Pulmonary artery endothelial cell (primary cell): ENCODE measurements around the gene TRAK1. TPM values are rescaled to one million over a fixed set of nuclear protein-coding genes. Genes with fewer than 3 reads are reported as not detected.
"Not testable (repeated sequence)": the region's sequence is repeated elsewhere in the genome, so short reads cannot be mapped to it uniquely, and the experiment has no call there.

Source experiments
- DNase-seq: peaks from one replicate; pipeline ENCODE4 v3.0.0-alpha.2; 2011; ENCODE audit warnings: low read depth, low spot score
- total RNA-seq: library from RNA; depleted of rRNA; stranded (reverse); fragments of >200 nt; gene quantifications from 2 replicates; pipeline ENCODE4 v1.2.3, GENCODE V29; 2014

Gene TRAK1, protein sequence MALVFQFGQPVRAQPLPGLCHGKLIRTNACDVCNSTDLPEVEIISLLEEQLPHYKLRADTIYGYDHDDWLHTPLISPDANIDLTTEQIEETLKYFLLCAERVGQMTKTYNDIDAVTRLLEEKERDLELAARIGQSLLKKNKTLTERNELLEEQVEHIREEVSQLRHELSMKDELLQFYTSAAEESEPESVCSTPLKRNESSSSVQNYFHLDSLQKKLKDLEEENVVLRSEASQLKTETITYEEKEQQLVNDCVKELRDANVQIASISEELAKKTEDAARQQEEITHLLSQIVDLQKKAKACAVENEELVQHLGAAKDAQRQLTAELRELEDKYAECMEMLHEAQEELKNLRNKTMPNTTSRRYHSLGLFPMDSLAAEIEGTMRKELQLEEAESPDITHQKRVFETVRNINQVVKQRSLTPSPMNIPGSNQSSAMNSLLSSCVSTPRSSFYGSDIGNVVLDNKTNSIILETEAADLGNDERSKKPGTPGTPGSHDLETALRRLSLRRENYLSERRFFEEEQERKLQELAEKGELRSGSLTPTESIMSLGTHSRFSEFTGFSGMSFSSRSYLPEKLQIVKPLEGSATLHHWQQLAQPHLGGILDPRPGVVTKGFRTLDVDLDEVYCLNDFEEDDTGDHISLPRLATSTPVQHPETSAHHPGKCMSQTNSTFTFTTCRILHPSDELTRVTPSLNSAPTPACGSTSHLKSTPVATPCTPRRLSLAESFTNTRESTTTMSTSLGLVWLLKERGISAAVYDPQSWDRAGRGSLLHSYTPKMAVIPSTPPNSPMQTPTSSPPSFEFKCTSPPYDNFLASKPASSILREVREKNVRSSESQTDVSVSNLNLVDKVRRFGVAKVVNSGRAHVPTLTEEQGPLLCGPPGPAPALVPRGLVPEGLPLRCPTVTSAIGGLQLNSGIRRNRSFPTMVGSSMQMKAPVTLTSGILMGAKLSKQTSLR
- 41.5 and 47.0 TPM in 2 replicates for total RNA-seq

DNA sequence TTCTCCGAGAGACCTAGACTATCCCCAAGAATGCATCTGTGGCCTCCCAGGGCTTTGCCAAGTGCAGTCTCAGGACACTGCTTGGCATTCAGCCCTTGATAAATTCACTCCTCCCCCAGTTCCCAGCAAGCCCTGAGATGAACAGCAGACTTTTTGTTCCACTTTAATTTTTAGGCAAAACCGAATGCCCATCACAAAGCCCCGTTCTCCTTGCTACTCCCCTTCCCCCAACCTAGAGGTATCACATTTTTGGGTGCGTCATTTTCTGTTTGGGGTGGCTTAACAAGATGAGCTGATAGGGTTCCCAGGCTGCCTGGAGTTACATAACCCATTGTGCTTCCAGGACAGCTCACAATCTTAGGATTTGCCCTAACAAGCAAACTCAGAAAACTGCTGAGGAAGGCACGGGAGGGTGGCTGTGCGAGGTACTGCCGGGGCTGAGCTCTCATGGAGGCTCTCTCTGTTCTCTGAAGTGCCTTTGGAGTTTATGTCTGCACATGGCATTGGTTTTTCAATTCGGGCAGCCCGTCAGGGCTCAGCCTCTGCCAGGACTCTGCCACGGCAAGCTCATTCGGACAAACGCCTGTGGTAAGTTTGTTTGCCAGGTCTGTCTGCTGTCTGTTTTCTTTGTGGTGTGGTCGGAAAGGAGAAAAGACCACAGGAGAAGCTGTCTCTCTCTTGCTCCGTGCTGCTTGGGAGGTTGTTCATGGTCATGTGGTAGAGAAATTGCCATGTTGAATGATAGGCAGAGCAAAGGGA, at the start of gene TRAK1:
TRAK1 (plus strand) TSS at position 385 of the 759 bp plus-strand sequence; CDS start at position 498, 113 bp downstream.
- no peak for DNase-seq

DNA sequence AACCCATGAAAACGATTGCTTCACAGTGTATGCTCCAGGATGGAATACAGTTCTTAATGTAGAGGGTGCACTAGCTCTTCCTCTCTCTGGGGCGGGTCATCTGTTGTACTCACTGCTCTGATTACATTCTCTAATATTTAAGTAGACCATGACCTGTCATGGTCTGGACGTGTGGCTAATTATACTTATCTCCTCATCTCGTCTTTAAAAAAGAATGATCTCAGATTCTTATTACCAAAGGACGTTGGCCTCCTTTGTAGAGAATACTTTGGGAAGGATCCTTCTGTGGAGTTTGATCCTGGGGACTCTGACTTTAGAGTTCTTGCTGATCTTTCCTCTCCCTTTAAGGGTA, 48.4 kb upstream of the TRAK1 start:
- no peak for DNase-seq

DNA sequence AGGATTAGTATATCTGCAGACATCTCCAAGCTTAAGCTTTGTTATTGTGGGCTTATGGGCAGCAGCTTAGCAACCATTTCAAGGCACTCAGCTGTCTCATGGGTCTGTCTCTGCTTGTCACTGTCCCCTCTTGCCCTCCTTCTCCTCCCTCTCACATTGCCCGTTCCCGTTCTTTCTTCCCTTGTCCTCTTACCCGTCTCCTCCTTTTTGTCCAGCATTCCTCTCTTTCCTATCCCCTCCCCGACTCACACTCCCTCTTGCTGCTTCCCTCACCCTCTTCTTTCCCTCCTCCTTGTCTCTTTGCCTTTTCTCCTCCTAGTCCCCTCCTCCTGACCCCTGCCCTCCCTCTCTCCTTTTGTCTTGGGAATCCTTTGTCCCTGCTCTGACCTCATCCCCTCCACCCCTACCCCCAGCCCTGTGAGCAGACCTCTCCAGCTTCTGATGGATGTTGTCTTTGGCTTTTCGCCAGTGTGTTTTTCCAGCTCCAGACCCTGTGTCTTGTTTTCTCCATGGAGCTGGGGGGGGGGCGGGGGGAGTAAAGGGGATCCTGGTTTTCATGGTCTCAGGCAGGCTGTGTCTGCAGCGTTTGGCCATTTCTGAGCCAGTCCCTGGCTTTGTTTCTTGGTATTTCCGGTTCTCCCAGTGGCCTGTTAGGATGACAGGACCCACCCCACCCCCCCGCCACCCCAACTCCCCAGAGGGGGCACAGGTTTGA, 47.9 kb upstream of the TRAK1 start:
- peak; percentile 98 for DNase-seq

DNA sequence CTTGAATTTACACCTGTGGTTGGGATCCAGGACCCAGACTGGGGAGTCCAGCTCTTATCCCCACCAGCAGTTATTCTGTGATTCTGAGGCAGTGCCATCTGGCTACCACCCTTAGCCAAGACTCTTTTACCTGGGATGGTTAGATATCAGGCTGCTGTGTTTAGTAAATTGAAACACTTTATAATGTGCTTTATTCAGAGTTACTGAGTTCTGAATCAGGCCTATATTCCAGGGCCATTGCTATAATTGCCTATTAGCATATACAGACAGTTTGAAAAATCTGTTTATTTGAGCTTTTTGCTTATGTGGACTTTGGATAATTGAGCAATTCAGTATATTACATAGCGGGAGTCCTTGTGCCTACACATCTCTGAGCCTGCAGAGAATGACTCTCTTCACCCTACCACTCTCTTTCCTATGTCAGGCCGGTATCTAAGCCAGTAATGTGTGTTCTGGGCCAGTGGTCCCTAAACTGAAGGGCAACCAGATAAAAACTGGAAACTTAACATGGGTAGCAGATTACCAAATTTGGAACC, 45.4 kb upstream of the TRAK1 start:
- no peak for DNase-seq

DNA sequence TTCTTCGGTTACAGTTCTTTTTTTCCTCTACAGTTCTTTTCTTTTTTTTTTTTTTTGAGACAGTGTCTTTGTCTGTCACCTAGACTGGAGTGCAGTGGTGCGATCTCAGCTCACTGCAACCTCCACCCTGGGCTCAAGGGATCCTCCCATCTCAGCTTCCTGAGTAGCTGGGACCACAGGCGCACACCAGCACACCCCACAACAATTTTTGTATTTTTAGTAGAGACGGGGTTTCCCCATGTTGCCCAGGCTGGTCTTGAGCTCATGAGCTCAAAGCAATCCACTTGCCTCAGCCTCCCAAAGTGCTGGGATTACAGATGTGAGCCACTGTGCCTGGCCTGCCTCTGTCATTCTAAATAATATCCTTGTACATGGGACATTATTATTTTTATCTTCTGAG, 42.6 kb upstream of the TRAK1 start:
- DNase-seq, result not testable (repeated sequence)

DNA sequence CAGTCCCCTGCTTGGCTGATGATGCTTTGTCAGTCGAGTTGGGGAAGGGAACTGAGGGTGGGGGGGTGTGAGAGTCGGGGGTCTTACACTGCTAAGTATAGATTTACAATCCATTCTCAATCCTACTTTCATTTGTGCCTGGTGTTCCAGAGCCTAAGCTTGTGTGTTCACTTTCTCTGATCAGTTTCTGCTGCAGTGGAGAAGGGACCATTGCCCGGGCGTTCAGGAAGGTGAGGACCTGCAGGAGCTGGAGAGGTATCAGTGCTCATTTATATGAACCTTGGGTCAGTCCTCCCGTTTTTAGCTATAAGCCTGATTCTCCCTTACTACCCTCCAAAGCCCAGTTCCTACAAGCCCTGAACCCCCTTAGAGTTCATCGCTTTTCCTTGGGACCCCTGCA, 41.0 kb upstream of the TRAK1 start:
- DNase-seq, result no peak

DNA sequence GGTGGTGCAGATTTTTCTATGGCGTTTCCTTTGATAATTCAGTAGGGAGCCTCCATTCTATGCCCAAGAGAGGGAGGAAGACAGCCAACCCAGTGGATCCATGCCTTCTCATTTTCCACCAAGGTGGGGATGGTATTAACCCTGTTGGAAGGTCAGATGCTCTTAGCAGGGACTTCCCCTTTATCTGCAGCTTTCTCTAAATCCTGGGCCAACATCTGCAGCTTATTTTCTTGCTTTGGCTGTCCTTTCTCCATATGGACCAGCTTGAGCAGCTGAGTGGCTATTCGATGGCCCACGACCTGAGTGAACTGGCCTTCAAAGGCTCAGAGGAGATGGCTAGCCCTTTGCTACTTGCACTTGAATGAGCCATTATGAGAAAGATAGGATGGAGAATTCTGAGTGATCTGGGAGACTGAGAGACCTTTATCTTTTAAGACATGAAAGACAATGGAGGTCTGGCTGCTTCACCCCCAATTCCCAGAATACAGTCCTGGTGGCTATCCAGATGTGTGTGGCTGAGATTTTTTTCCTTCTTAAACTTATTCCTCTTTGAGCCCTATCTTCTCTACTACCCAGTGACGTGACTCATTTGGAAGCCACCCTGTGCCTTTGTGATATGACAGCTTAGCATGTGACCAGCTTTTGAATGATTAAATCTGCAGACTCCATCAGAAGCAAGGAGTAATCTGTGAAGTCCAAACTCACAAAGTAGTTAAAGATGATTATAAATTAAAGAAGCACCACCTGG, 39.6 kb upstream of the TRAK1 start:
- no peak for DNase-seq

DNA sequence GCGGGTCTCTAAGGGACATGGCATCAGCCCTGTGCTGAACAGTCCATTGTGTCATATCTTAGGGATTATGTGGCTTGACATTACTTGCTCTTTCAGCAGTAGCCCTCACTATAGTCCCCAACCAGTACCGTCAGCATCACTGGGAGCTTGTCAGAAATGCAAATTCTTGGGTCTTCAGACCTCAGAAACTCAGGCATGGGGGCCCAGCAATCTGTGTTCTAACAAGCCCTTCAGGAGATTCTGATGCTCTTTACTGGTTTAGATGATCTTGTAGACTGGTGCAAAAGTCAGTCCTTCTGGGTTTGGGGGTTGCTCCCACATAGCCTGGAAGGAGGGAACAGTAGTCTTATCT, 39.0 kb upstream of the TRAK1 start:
- DNase-seq, result no peak

DNA sequence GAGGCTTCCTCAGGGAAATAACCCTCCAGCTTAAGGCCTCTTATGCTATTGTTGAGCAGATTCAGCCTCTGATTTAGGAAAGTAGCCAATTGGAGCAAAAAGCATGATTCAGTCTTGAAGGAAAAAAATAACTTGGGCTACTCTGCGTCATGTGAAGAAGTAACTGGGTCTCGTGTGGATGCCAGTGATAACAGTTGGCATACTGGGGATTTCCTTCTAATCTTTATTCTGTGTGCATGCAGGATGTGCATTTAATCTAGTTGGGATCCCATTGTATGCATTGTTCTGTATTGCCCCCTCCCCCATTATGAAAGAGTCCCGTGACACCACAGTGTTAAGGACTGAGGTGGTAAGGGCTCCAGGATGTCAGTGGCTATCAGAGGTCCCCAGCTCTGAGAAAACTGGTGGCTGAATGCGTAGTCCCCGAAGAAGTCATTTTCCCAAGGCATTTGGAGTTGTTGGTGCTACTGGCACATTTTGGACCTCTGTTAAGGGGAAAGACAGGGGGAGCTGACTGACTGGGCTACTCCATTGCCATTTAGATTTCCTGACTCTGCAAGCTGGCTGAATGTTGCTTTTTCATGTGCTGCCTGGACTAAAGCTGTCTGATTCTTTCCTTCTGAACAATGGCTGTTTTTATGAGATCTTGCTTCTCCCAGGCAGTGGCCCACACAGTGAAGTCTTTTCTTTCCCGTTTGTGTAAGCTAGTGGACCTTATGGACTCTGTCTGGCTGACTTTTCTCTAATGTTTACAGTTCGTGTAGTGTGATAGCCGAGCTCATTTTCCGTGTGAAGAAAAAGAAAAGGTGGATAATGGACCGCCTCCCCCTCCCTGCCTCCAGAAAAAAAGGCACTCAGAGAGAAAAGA, 38.4 kb upstream of the TRAK1 start:
- DNase-seq, result peak; percentile 90

DNA sequence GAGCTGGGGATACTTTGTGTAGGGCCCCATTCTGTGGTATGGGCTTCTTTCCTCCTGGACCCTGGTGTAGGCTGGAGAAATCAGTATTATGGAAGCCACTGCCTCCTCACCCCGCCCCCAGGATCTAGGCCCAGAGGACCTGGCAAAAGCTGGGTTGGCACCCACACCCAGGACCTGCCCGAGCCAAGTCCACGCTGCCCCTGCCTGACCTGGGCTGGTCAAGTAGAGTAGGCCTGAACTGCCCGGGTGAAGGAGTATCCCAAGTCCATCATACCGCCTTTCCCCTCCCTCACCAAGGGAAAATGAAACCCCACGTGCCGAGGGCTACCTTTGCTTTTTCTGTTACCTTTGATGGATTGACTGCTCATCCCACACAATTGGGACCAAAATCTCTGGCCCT, 37.7 kb upstream of the TRAK1 start:
- no peak for DNase-seq

DNA sequence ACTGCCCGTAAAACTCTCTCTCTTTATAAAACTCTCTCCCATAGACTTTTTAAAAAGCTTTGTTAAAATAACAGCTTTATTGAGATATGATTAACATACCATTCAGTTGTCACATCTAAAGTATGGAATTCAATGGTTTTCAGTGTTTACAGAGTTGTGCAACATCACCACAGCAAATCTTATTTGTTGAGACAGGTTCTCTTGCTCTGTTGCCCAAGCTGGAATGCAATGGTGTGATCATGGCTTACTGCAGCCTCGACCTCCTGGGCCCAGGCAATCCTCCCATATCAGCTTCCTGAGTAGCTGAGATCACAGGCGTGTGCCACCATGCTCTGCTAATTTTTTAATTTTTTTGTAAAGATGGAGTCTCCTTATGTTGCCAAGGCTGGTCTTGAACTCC, 35.9 kb upstream of the TRAK1 start:
- no peak for DNase-seq

DNA sequence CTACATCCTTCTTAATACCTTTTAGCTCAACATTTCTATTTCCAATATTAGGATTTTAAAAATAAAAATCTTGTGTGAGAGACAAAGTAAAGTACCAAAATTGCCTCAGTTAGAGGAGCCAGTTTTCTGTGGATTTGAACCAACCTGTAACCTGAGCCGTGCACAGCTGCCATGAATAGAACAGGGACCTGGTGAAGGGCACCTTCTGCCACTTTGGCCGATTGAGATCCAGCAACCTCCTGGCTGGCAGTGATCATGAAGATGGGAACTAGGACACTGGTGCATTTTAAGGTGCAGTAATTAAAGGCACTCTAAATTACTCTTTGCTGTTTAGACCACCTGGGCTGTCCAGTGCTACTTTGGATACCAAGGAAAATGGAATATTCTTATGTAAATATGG, 34.3 kb upstream of the TRAK1 start:
- no peak for DNase-seq

DNA sequence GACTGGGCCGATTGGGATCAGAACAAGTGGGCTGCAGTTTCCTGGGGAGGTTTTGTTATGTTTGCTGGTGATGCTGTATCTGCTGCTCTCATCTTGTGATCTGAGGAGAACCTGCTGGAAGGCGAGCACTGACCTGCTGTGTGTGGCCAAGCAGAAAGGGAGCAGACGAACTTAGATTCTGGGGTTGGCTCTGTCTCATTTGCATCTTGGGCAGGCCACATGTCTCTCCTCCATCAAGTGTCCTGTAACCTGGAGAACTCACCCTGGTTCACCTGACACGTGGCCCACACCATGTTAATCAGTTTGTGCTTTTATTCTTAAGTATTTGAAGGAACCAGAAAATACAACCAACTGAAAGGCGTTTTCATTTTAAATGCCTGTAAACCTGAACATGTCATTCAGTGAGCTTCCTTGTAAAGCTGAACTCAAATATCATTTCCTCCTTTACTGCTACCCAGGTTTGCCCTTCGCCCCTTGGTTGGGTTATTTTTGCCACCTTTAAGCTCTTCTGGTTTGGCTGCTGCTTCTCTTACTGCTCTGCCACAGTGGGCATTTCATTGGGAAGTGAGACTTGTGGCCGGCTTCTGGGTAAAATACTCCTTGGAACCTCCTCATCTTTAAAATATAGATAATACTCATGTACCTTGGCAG, 33.5 kb upstream of the TRAK1 start:
- no peak for DNase-seq

DNA sequence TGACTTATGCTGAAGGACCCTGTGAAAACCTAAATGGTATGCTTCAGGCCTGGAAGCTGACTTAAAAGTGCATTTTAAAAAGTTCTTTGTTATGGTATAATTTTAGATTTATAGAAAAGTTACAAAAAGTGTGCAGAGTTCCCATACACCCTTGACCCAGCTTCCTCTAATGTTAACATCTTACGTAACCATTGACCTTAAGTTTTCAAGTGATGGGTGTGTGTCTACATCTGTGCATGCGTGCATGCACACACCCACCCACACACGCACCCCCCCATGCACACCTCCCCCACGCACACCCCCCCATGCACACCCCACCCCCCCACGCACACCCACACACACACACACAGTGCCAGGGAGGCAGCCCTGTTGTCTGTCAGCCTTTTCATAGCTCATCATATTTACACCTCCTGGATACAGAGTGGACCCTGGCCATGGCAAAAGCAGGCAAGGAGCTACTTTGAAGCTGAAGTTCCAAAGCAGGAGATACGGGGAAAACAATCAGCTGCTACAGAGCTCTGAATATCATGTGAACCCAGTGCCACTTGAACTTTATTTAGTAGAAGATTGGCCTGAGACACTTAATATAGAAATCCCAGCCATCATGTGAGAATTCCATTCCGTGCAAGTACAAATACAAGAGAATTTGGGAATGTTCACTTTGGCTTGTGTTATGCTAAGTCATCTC, 30.0 kb upstream of the TRAK1 start:
- no peak for DNase-seq

DNA sequence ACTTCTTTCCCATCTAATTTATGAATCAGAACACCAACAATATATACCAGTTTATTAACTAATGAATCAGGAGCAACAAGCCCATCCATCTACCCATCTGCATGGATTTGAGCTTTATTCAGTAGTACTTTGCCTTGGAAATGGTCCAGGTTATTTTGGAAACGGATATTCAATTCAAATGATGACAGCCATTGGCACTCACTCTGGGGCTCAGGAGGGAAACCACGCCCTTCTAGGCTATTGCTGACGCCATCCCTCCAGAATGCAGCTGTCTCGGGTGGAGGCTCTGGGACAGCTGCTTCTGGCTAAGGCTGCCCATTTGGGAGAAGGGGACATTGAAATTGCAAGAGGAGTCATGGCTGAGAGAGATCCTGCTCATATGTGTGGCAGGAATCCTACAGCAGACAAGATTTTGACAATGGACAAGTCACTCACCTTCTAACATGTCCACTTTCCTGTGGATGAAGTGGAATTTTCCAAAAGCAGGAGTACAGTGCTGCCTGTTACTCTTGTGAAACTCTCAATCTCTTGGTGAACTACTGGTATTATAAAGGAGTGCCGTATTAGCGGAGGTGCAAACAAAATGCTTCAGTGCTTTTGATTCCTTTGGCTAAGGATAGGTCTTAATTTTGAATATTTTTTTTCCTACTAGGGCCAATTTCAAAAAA, 29.3 kb upstream of the TRAK1 start:
- DNase-seq, result peak; percentile 67

DNA sequence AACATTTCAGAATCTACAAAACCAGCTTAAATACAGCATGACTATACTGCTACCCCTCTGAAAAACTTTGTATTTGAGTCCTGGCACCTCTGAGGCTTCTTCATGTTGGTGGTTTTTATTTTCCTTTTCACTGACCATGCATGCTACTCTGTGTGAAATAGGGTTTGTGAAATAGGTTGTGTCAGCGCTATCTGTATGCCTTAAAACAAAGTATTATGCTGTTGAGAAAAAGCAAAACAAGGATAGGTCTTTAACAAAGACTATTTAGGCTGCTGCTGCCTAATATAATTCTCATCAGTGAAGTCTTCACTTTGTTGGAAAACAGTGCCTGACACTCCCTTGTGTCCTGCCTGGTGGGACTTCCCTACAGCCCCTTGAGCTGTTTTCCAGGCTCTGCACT, 28.7 kb upstream of the TRAK1 start:
- DNase-seq, result no peak

DNA sequence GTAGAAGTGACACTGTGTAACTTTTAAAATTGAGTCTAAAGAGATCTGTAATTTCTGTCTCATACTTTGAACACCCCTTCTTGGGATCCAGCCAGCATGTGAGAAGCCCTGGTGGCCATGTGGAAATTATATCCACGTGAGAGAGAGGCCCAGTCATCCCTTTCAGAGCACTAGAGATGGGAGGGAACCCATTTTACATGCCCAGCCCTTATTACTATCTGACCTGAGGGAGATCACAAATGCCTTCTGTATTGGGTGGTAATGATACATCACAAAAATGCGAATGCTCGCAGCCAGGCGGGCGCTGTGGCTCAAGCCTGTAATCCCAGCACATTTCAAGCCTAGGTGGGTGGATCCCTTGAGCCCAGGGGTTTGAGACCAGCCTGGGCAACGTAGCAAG, 27.3 kb upstream of the TRAK1 start:
- no peak for DNase-seq
